ENCODE results near the gene SPACA9.

SPACA9 gene

DNA sequence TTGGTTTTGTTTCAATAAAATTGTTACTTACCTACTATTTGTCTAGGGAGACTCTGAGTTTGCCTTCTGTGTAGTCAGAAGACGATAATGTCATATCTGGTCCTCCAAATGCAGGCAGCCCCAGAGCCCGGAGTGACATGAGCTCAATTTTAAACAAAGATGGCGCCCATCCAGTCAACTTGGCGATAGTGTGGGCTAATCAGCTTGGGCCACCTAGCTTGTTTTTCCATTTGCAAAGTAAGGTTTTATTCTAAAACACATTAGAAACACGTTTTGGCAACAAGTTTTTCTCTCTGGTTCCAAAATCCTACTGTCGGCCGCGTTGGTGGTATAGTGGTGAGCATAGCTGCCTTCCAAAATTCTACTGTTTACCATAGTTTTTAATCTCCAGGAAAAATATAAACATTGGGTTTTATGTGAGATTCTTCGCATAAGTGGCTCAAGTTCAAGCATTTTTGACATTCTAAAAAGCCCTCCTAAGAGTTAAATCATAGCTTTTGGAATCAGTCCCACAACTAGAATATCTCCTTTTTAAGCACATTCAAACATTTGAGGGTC, 52.6 kb downstream of the SPACA9 start:
- TF ChIP-seq, protein P1, sequence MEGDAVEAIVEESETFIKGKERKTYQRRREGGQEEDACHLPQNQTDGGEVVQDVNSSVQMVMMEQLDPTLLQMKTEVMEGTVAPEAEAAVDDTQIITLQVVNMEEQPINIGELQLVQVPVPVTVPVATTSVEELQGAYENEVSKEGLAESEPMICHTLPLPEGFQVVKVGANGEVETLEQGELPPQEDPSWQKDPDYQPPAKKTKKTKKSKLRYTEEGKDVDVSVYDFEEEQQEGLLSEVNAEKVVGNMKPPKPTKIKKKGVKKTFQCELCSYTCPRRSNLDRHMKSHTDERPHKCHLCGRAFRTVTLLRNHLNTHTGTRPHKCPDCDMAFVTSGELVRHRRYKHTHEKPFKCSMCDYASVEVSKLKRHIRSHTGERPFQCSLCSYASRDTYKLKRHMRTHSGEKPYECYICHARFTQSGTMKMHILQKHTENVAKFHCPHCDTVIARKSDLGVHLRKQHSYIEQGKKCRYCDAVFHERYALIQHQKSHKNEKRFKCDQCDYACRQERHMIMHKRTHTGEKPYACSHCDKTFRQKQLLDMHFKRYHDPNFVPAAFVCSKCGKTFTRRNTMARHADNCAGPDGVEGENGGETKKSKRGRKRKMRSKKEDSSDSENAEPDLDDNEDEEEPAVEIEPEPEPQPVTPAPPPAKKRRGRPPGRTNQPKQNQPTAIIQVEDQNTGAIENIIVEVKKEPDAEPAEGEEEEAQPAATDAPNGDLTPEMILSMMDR (IDR thresholded peaks at IDR 0.05; ENCODE audit: low read depth, low read length, missing control alignments) = no peak
- H3K4me3 ChIP-seq (ENCODE audit: low read depth, low read length) = no peak overlapping the region
- peak; percentile 44 for DNase-seq (ENCODE audit: low read depth)
- in situ Hi-C loops (cut with HindIII; ENCODE audit: low sequenced_read_pairs) = no loop called here

DNA sequence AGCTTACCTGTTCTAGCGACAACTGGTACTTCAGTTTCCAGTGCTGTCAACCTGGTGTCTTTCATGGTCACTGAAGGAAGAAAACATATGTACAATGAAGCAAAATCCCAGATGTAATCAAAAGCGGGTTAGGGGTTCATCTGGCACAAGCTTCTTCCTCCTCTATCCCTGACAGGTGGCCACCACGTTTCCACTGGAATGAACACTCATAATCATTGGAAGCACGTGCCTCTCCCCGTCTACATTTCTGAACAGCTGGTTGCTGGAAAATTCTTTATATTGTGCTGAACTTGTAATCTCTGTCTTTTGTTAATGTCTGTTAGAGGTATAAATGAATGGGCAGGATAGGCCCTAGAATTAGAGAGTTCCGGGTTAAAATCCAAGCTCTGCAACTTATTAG, 56.3 kb downstream of the SPACA9 start:
- TF ChIP-seq, protein P1 (IDR thresholded peaks at IDR 0.05; ENCODE audit: low read depth, low read length, missing control alignments) = no peak
- H3K4me3 ChIP-seq (ENCODE audit: low read depth, low read length) = no peak overlapping the region
- in situ Hi-C loops (cut with HindIII; ENCODE audit: low sequenced_read_pairs) = no loop called here
- no peak for DNase-seq (ENCODE audit: low read depth)

DNA sequence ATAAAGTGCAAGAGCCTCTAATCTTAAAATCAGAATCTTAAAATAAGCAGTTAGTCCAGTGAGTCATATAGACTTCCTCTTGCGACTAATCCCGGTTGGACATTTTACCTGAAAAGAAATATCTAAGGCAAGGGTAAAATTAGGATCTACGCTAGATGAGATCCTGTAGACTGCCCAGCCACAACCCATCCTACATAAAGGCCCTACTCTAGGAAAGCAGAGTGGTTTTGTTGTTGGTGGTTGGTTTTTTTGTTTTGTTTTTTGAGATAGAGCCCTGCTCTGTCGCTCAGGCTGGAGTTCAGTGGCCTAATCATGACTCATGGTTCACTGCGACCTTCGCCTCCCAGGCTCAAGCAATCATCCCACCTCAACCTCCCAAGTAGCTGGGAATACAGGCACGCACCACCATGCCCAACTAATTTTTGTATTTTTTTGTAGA, 58.8 kb downstream of the SPACA9 start:
- no peak for DNase-seq (ENCODE audit: low read depth)
- in situ Hi-C loops (cut with HindIII; ENCODE audit: low sequenced_read_pairs) = no loop called here
- TF ChIP-seq, protein P1 (IDR thresholded peaks at IDR 0.05; ENCODE audit: low read depth, low read length, missing control alignments) = no peak
- no peak overlapping the region for H3K4me3 ChIP-seq (ENCODE audit: low read depth, low read length)

DNA sequence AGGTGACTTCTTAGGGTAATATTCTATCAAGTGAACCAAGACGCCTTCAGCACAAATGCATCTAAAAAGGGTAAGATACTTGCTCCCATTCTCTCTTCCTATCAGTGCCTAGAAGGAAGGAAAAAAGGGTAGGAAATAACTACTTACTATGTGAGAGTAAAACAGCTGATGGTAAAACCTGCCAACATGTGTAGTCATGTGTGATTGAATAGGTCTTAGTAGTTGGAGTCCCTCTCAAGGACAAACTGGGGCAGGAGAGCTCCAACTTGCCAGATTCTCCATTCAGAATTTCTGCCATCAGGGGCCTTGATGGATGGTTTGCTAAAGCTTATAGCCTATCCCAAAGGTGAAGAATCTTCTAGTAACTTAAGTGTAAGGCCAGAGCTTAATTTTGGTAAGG, 60.5 kb downstream of the SPACA9 start:
- in situ Hi-C loops (cut with HindIII; ENCODE audit: low sequenced_read_pairs) = no loop called here
- no peak for DNase-seq (ENCODE audit: low read depth)
- no peak overlapping the region for H3K4me3 ChIP-seq (ENCODE audit: low read depth, low read length)
- TF ChIP-seq, protein P1 (IDR thresholded peaks at IDR 0.05; ENCODE audit: low read depth, low read length, missing control alignments) = no peak
